GM18858 (cell line): ENCODE measurements around the gene ADORA1.

Source experiments
- ATAC-seq: cut with Tn5 transposase; IDR thresholded peaks from one replicate; pipeline ENCODE4 v1.9.1; 2021; ENCODE audit not compliant: unreplicated experiment

The ADORA1 gene

GRCh38 chr1:203153989-203154821 is 26.7 kb downstream of the ADORA1 start:
- no peak for ATAC-seq

GRCh38 chr1:203156280-203156679 is 28.8 kb downstream of the ADORA1 start:
- no peak for ATAC-seq

- no peak for ATAC-seq
These were observed 30.9 kb downstream of the ADORA1 start for GRCh38 chr1:203158423-203158822.

DNA sequence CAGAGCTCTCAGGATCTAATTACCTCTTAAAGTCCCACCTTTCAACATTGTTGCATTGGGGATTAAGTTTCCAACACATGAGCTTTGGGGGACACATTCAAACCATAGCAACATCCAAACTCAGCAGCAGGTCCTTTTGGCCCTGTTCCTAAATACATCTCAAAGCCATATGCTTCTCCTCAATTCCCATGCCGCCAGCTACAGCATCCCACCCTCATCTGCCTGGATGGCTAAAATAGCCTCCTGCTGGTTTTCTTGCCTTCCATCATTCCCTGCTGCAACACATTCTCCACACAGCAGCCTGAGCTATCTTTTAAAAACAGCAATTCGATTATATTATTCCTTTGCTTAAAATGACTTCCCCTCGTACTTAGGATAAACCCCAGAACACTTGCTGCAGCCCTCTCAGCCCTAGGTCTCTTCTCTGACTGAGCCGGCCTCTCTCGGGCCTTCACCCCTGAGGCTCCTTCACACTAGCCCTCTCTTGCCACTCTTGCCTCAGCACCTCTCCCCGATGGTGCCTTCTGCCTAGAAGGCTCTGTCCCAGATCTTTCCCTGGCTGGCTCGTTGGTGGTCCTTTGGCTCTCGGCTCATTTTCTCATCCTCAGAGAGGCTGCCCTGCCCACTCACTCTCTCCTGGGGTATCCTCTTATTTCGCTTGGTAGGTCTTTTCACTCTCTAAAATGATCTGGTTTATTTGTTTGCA is 31.6 kb downstream of the ADORA1 start:
- no peak for ATAC-seq

DNA sequence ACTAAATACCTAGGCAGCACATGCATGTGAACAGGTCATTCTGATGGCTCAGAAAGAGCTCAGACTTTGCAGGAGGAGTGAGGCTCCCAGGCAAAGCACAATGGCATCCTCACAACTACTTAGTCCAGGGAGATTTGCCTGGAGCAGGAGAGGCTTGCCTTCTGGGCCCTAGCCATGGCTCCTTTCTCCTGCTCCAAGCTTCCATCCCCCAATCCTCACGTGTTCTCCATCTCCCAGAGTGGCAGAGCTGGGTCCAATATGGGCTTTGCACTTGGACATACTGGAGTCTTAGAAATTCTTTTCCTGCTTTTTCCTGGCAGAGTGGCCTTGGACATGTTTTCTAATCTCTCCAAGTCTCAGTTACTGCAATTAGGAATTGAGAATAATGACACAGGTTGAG is 32.3 kb downstream of the ADORA1 start:
- no peak for ATAC-seq

DNA sequence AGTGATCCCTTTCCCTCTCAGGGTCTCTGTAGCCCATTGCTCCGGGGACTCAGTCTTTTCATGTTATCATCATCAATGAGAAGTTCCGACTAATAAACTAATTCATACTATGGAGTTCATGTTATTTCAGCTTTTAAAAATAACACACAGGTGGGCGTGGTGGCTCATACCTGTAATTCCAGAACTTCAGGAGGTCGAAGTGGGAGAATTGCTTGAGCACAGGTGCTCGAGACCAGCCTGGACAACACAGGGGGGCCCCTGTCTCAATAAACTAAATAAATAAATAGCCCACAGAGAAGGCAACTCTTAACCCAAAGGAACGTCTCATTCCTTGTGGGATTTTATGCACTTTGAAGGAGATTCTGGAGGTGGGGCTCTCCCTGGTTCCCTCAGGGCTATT is 33.6 kb downstream of the ADORA1 start:
- no peak for ATAC-seq

- no peak for ATAC-seq
These were observed 34.2 kb downstream of the ADORA1 start for GRCh38 chr1:203161703-203162102.

DNA sequence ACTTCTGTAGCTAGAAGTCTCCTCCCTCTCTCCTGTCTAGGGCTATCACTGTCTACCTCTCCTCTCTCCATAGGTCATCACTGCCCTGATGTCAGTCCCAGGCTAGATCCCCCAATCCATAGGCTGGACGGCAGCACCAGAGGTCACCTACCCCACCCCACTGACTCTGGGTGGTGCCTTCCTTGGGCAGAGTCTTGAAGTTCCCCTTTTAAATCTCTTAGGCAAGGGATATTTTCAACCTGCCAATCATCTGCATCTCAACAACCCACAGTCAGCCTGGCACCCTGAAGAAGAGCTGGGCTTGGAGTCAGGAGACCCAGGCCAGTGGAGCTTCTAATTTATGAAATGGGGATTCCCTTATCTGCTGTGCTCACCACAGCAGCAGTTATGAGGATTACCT is 34.9 kb downstream of the ADORA1 start:
- ATAC-seq: no peak

DNA sequence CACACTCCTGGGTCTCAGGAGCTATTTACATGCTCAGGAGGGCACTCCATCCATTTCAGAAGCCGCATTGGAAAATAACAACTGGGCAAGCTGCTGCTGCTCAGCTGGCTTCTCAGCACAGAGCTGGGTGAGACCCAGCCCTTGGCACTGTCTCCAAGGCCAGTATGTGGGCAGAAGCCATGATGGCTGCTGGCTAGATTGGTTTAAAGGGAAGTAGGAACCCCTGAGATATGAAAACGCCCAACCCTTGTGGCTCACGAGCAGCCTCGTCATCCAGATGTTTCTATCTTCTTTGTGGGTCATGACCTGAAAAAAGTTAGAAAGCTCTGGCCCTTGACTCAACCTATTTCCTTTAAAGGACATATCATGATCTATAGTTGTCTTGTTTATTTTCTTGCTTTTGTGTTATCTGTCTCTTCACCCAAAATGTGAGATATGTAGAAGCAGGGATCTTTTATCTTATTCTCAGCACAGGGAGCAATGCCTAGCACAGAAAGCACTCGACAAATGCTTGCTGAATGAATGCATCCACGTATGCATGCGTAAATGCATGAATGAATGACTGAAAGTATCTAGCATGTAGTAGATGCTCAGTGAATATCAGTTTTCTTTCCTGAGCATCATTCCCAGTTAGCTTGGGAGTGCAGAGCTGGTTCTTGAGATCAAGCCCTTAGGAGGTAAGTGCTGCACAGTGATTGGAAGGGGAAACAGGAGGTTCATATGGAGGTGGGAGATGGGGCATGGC is 36.5 kb downstream of the ADORA1 start:
- ATAC-seq: no peak

- no peak for ATAC-seq
These were observed 37.7 kb downstream of the ADORA1 start for GRCh38 chr1:203165101-203165799.

DNA sequence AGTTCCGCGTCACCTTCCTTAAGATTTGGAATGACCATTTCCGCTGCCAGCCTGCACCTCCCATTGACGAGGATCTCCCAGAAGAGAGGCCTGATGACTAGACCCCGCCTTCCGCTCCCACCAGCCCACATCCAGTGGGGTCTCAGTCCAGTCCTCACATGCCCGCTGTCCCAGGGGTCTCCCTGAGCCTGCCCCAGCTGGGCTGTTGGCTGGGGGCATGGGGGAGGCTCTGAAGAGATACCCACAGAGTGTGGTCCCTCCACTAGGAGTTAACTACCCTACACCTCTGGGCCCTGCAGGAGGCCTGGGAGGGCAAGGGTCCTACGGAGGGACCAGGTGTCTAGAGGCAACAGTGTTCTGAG is 38.3 kb downstream of the ADORA1 start:
- ATAC-seq: no peak

DNA sequence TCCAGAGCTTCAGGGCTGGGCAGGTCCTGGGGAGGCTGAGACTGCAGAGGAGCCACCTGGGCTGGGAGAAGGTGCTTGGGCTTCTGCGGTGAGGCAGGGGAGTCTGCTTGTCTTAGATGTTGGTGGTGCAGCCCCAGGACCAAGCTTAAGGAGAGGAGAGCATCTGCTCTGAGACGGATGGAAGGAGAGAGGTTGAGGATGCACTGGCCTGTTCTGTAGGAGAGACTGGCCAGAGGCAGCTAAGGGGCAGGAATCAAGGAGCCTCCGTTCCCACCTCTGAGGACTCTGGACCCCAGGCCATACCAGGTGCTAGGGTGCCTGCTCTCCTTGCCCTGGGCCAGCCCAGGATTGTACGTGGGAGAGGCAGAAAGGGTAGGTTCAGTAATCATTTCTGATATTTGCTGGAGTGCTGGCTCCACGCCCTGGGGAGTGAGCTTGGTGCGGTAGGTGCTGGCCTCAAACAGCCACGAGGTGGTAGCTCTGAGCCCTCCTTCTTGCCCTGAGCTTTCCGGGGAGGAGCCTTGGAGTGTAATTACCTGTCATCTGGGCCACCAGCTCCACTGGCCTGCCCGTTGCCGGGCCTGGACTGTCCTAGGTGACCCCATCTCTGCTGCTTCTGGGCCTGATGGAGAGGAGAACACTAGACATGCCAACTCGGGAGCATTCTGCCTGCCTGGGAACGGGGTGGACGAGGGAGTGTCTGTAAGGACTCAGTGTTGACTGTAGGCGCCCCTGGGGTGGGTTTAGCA is 38.8 kb downstream of the ADORA1 start:
- ATAC-seq: no peak

GRCh38 chr1:203167026-203167912 is 39.7 kb downstream of the ADORA1 start:
- ATAC-seq: no peak

GRCh38 chr1:203167913-203168200 is 40.3 kb downstream of the ADORA1 start:
- ATAC-seq: no peak

DNA sequence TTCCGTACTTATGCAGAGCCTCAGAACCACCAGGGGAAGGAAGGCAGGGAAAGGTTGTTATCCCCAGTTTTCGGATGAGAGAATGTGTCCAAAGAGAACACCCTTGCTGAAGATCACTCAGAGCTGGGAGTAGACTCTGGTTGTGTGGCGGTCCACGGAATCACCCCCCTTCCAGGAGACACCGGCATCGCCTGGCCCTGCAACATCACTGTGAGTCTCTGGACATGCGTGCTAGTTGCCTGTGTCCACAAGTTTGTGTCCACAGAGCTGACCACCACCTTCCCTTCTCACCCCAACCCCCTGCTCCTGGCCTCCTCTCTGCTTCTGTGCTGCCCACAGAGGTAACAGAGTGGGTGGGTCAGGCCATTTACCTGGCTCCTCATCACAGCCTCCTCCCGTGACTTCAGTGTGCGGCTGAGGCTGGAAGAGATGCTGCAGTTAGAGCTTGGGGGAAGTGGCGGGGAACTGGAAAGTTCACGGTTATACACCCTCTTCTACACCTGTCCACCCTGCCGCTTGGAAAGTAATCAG is 40.8 kb downstream of the ADORA1 start:
- ATAC-seq: no peak

- ATAC-seq: no peak
These were observed 41.5 kb downstream of the ADORA1 start for GRCh38 chr1:203168991-203169390.

GRCh38 chr1:203169770-203170520 is 42.4 kb downstream of the ADORA1 start:
- ATAC-seq: no peak

GRCh38 chr1:203170625-203171330 is 43.3 kb downstream of the ADORA1 start:
- ATAC-seq: no peak
